Neural progenitor cell (in vitro differentiated cells): ENCODE results near the gene HIVEP1. TPM values are rescaled to one million over a fixed set of nuclear protein-coding genes. Genes with fewer than 3 reads are reported as not detected.

ENCODE experiments used
- DNase-seq: peaks from one replicate; pipeline ENCODE4 v3.0.0-alpha.2; 2016; ENCODE audit warnings: low spot score
- H2AFZ ChIP-seq: fragments of 200-600 bp; sonication (generic); replicated peaks from 2 replicates; pipeline ENCODE4 v1.6.1; 2016; ENCODE audit warnings: antibody characterized with exemption
- H3F3A ChIP-seq: fragments of 200-600 bp; sonication (generic); 2 replicates; pipeline ENCODE4 v1.6.1; 2016; ENCODE audit warnings: antibody characterized with exemption, low read depth
- H3K27ac ChIP-seq: fragments of 200-600 bp; sonication (generic); 2 replicates; pipeline ENCODE4 v1.5.1; 2016; ENCODE audit warnings: mild to moderate bottlenecking
- H3K27me3 ChIP-seq: fragments of 200-600 bp; sonication (generic); 2 replicates; pipeline ENCODE4 v1.6.1; 2016; ENCODE audit warnings: mild to moderate bottlenecking, moderate library complexity
- H3K36me3 ChIP-seq: fragments of 200-600 bp; sonication (generic); 2 replicates; pipeline ENCODE4 v1.5.1; 2016
- H3K4me1 ChIP-seq: fragments of 200-600 bp; sonication (generic); 2 replicates; pipeline ENCODE4 v1.6.1; 2016; ENCODE audit warnings: mixed run types
- H3K4me2 ChIP-seq: fragments of 200-600 bp; sonication (generic); 2 replicates; pipeline ENCODE4 v1.6.1; 2016
- H3K4me3 ChIP-seq: fragments of 200-600 bp; sonication (generic); 2 replicates; pipeline ENCODE4 v1.5.1; 2016
- H3K79me2 ChIP-seq: fragments of 200-600 bp; sonication (generic); 2 replicates; pipeline ENCODE4 v1.6.1; 2016; ENCODE audit warnings: low read depth
- H3K9ac ChIP-seq: fragments of 200-600 bp; sonication (generic); 2 replicates; pipeline ENCODE4 v1.6.1; 2016
- H3K9me3 ChIP-seq: fragments of 200-600 bp; sonication (generic); 2 replicates; pipeline ENCODE4 v1.5.1; 2016; ENCODE audit warnings: low read depth
- H4K20me1 ChIP-seq: fragments of 200-600 bp; sonication (generic); 2 replicates; pipeline ENCODE4 v1.6.1; 2016; ENCODE audit warnings: low read depth
- H3K27ac Mint-ChIP-seq: 3 replicates; pipeline ENCODE4 v1.8.0; 2021; ENCODE audit warnings: mixed read lengths
- H3K27me3 Mint-ChIP-seq: 2 replicates; pipeline ENCODE4 v1.8.0; 2022; ENCODE audit warnings: low read depth, mild to moderate bottlenecking, inconsistent platforms, moderate library complexity, mixed read lengths; ENCODE audit not compliant: insufficient read depth
- H3K36me3 Mint-ChIP-seq: 3 replicates; pipeline ENCODE4 v1.8.0; 2021; ENCODE audit warnings: mixed read lengths
- H3K4me1 Mint-ChIP-seq: 3 replicates; pipeline ENCODE4 v1.8.0; 2021; ENCODE audit warnings: mixed read lengths
- H3K4me3 Mint-ChIP-seq: 3 replicates; pipeline ENCODE4 v1.8.0; 2021; ENCODE audit warnings: mild to moderate bottlenecking, moderate library complexity, mixed read lengths
- H3K9me3 Mint-ChIP-seq: 3 replicates; pipeline ENCODE4 v1.8.0; 2020; ENCODE audit warnings: mixed read lengths
- EZH2 ChIP-seq: fragments of 200-600 bp; sonication (generic); IDR thresholded peaks from 2 replicates; pipeline ENCODE4 v1.6.1; 2017; ENCODE audit warnings: antibody characterized with exemption, mild to moderate bottlenecking, moderate library complexity
- EZH2phosphoT487 ChIP-seq: fragments of 200-600 bp; sonication (generic); IDR thresholded peaks from 2 replicates; pipeline ENCODE4 v1.6.1; 2017; ENCODE audit warnings: antibody characterized with exemption
- total RNA-seq: library from RNA; depleted of rRNA; stranded (reverse); fragments of >200 nt; gene quantifications from 2 replicates; pipeline ENCODE4 v1.2.3, GENCODE V29; 2015; ENCODE audit warnings: low replicate concordance
- TF ChIP-seq, protein P1 (sequence below): fragments of 200-600 bp; sonication (generic); IDR thresholded peaks from 2 replicates; pipeline ENCODE4 v1.5.1; 2017; ENCODE audit warnings: antibody characterized with exemption, mild to moderate bottlenecking

The HIVEP1 gene
- total RNA-seq, 1 donor from 2014 or later, result 23.3 TPM

GRCh38 chr6:12060780-12061609, 48.9 kb downstream of the HIVEP1 start:
- no peak overlapping the region for H2AFZ ChIP-seq
- peaks cover 86% of the 10 kb centered on the region for H3K79me2 ChIP-seq
- H3F3A ChIP-seq, result no peaks in the 10 kb centered on the region
- TF ChIP-seq EZH2, result no peak
- no peak for TF ChIP-seq EZH2phosphoT487
- TF ChIP-seq, protein P1, sequence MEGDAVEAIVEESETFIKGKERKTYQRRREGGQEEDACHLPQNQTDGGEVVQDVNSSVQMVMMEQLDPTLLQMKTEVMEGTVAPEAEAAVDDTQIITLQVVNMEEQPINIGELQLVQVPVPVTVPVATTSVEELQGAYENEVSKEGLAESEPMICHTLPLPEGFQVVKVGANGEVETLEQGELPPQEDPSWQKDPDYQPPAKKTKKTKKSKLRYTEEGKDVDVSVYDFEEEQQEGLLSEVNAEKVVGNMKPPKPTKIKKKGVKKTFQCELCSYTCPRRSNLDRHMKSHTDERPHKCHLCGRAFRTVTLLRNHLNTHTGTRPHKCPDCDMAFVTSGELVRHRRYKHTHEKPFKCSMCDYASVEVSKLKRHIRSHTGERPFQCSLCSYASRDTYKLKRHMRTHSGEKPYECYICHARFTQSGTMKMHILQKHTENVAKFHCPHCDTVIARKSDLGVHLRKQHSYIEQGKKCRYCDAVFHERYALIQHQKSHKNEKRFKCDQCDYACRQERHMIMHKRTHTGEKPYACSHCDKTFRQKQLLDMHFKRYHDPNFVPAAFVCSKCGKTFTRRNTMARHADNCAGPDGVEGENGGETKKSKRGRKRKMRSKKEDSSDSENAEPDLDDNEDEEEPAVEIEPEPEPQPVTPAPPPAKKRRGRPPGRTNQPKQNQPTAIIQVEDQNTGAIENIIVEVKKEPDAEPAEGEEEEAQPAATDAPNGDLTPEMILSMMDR, result no peak
- no peaks in the 10 kb centered on the region for H3K36me3 ChIP-seq
- H3K27ac Mint-ChIP-seq, result peak overlapping the region; percentile 97
- H3K4me3 Mint-ChIP-seq, result peak overlapping the region; percentile 79
- H3K9me3 ChIP-seq, result no peaks in the 10 kb centered on the region
- H3K4me3 ChIP-seq, result no peak overlapping the region
- H3K36me3 Mint-ChIP-seq, result peaks cover 1% of the 10 kb centered on the region
- H3K4me1 ChIP-seq, result peaks cover 11% of the 10 kb centered on the region
- peak; percentile 66 for DNase-seq
- no peaks in the 10 kb centered on the region for H3K27me3 Mint-ChIP-seq
- peaks cover 27% of the 10 kb centered on the region for H3K4me1 Mint-ChIP-seq
- H3K9me3 Mint-ChIP-seq, result no peaks in the 10 kb centered on the region
- no peak overlapping the region for H3K27ac ChIP-seq
- peaks cover 38% of the 10 kb centered on the region for H4K20me1 ChIP-seq
- H3K4me2 ChIP-seq, result peak overlapping the region; percentile 56
- no peak overlapping the region for H3K9ac ChIP-seq
- H3K27me3 ChIP-seq, result no peaks in the 10 kb centered on the region

GRCh38 chr6:12062605-12063004, 50.5 kb downstream of the HIVEP1 start:
- H3K27me3 Mint-ChIP-seq, result no peaks in the 10 kb centered on the region
- Histone ChIP-seq H3K36me3 (no peaks in the 10 kb centered on the region), H3K27ac (no peak overlapping the region), H4K20me1 (peaks cover 38% of the 10 kb centered on the region), H3K4me1 (peaks cover 11% of the 10 kb centered on the region), H3K27me3 (no peaks in the 10 kb centered on the region), H3K4me2 (no peak overlapping the region), H3K9ac (no peak overlapping the region), H3K79me2 (peaks cover 87% of the 10 kb centered on the region), H2AFZ (no peak overlapping the region), H3K9me3 (no peaks in the 10 kb centered on the region), H3K4me3 (no peak overlapping the region), H3F3A (no peaks in the 10 kb centered on the region)
- TF ChIP-seq, protein P1, result no peak
- no peak for TF ChIP-seq EZH2phosphoT487
- no peak for TF ChIP-seq EZH2
- H3K36me3 Mint-ChIP-seq, result peaks cover 1% of the 10 kb centered on the region
- H3K4me3 Mint-ChIP-seq, result no peak overlapping the region
- no peak overlapping the region for H3K27ac Mint-ChIP-seq
- H3K4me1 Mint-ChIP-seq, result peaks cover 29% of the 10 kb centered on the region
- no peak for DNase-seq
- H3K9me3 Mint-ChIP-seq, result no peaks in the 10 kb centered on the region

DNA sequence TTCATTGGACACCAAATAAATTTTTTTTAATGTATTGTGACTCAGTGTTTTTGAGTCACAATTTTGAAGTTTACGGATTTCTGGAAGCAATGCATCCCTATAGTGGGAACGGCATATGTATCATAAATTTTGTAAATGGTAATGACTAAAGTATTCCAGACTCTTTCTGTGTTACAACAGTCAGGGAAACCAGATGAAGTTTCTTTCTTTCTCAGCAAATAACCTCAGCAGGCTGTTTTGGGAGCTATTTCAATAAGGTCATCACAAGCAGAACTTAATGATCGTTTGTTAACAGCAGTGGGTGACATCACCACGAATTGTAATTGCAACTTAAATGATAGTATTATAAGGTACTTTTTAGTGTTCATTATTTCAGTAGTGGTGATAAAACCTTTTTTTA, 52.0 kb downstream of the HIVEP1 start:
- no peak overlapping the region for H3K27ac Mint-ChIP-seq
- DNase-seq, result no peak
- no peaks in the 10 kb centered on the region for H3K27me3 ChIP-seq
- H3K27me3 Mint-ChIP-seq, result no peaks in the 10 kb centered on the region
- no peaks in the 10 kb centered on the region for H3K9me3 Mint-ChIP-seq
- H3K27ac ChIP-seq, result no peak overlapping the region
- TF ChIP-seq, protein P1, result no peak
- TF ChIP-seq EZH2 (no peak), EZH2phosphoT487 (no peak)
- H2AFZ ChIP-seq, result no peak overlapping the region
- no peaks in the 10 kb centered on the region for H3K36me3 Mint-ChIP-seq
- no peak overlapping the region for H3K4me3 ChIP-seq
- H3F3A ChIP-seq, result no peaks in the 10 kb centered on the region
- H3K9ac ChIP-seq, result no peak overlapping the region
- H3K4me1 Mint-ChIP-seq, result peaks cover 26% of the 10 kb centered on the region
- H4K20me1 ChIP-seq, result peaks cover 25% of the 10 kb centered on the region
- H3K4me3 Mint-ChIP-seq, result no peak overlapping the region
- H3K9me3 ChIP-seq, result no peaks in the 10 kb centered on the region
- H3K4me1 ChIP-seq, result peaks cover 11% of the 10 kb centered on the region
- H3K79me2 ChIP-seq, result peaks cover 87% of the 10 kb centered on the region
- H3K4me2 ChIP-seq, result no peak overlapping the region
- no peaks in the 10 kb centered on the region for H3K36me3 ChIP-seq
